HG03159 (cell line): ENCODE measurements around the gene DUSP8.

Source experiments
- ATAC-seq: cut with Tn5 transposase; IDR thresholded peaks from one replicate; pipeline ENCODE4 v1.9.1; 2021; ENCODE audit warnings: mild to moderate bottlenecking, moderate library complexity; ENCODE audit not compliant: unreplicated experiment

Gene DUSP8

DNA sequence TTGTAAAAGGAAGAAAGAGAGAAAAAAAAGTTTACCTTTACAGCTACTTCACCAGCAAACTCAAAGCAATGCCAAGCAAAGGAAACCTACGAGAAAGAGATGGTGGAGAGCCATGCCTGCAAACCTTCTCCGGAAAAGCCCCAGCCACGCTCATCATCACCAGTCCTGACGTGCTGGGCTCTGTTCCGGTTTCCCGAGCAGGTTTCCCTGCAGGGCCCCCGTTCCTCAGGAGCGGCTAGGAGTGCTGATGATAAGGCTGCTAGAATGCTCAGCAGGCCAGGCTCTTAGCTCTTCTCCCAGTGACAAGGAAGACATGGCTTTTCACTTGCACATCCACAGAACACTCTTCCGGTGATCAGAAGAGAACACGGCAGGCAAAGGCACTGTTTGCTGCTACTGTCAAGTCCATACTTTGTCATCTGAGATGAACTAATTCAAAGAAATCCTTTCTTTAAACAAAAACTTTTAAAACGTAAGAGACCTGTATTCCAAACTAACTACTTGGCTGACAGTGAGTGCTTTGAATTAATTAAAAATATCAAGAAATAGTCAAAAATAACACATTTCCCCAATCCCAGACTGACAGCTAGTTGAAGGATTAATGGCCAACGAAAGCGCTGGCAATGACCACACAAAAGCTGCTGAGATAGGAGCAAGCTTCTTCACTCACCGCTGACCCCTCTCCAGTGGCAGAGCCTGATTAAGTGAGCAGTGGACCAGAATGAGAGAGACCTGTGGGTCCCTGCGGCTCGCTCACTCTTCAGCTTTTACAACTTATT lies 35.8 kb downstream of the DUSP8 start:
- ATAC-seq: no peak

DNA sequence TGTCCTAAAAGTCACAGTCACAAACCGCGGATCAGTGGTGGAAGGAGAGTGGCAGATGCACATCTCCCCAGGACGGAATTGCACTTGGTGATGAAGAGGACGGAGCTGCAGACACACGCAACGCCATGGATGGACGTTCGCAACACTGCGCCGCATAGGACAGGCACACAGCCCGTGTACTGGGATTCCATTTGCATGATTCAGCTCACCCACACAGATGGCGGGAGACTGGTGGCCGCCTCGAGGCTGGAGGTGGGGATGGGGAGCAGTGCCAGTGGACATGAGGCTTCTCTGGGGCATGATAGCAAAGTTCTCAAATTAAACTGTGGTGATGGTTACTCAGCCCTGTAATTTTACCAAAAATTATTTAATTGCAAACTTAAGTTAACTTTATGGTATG lies 37.4 kb downstream of the DUSP8 start:
- ATAC-seq: no peak

DNA sequence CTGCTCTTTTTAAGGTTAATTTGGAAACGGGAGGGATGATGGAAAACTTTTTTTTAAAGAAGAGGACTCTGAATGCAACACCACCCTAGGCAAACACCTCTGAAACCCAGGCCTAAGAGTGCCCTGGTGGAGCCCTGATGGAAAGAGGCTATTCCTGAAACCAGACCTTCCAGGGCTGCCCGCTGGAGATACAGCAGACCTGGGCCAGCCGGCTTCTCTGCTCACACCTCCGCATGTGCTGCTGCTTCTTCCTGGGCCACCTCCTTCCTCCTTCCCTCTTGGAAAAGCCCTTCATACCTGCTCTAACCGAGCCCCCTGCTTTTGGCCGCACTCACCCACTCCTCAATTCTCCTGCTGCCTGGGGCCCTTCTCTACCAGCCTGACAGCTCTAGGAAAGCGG lies 37.9 kb downstream of the DUSP8 start:
- ATAC-seq: no peak

DNA sequence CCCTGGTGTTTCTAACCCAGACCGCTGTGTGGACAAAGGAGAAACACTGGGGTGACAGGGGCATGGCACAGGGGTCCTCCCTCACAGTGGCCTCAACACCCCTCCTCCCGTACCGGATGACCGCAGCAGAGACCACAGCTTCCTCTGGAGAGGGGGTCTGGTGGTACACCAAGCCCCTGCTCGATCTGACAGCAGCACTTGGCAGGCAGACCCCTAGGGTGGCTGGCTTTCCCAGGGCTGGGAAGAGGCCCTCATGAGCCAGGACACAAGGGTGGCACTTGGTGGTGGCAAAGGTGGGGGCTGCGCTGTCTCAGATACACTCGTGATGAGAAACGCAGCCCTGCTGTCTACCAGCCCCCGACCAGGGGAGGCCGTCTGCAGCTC lies 38.7 kb downstream of the DUSP8 start:
- no peak for ATAC-seq

DNA sequence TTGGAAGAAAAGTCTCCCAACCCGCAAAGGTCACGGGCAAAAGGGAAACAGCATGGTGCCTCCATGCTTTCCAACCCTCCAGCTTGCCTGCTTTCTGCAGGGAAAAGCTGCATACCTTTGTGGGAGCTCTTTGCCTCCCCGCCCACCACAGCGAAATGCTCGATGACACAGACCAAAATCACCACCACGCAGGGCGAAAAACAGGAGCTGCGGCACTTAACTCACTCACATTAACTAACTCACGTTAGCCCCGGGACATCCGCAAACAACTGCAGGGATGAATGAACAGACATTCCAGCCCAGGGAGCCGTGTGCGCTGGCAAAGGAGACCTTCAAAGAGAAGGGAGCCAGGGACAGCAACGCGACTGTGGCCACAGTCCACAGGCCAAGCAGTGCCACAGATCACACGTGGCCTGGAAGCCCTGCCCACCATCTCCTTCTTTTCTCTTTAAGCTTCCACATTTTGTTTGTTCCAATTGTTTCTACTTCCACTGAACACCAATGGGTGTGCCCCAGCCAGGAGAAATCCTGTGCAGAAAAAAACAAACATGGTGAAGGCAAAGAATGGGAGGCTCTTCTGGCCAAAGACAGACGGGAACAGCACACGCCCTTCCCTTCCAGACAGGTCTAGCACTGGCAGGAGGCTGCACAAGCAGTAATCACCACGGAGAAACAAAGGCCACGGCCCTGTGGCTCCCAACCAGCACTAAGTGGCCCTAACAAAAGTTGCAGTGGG lies 39.3 kb downstream of the DUSP8 start:
- ATAC-seq: no peak

DNA sequence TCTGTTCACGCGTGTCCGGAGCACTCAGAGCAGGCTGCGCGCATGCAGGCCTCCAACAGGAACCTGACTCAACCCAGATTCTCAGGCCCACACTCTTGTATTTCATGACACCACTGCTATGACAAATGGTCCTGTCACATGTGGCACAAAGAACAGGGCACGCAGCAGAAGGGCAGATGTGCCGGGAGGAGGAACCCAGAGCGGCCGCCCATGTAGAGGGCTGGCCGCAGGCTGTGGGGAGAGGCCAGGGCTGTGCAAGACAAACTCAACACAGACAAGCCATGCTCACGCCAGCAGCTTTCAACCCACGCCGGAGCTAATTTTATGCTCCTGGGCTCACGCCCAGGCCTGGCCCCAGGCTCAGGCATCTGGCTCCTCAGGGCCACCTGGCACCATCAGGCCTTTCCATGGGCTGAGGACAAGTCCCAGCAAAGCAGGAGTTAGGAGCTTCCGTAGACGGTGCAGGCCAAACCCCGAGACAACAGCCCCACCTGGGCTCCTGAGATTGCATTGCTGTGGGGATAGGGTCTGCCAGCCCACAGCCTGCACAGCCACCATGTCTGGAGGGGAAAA lies 40.0 kb downstream of the DUSP8 start:
- no peak for ATAC-seq

DNA sequence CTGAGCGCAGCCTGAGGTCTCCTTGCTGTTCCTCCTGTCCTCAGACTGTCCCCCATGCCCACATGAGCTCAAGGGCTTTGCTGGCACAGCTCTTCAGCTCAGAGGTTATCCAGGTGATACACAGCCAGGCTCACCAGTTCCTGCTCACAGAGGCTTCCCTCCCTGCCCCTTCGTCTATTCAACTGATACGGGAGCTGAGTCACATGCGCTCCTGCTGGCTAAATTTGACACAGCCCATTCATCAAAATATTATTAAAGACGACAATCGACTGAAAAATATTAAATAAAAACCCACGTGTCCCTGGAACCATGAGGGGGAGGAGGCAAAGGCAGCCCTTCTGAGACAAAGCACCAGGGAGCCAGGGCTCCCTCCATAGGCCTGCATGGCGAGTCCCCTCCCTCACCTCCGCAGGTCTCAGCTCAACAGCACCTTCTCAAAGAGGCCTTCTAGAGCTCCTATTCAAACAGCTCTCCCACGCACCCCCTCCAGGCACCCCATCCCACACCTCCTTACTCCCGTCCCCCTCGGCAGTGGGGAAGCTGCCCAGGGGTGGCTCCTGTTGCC lies 40.5 kb downstream of the DUSP8 start:
- ATAC-seq: no peak

DNA sequence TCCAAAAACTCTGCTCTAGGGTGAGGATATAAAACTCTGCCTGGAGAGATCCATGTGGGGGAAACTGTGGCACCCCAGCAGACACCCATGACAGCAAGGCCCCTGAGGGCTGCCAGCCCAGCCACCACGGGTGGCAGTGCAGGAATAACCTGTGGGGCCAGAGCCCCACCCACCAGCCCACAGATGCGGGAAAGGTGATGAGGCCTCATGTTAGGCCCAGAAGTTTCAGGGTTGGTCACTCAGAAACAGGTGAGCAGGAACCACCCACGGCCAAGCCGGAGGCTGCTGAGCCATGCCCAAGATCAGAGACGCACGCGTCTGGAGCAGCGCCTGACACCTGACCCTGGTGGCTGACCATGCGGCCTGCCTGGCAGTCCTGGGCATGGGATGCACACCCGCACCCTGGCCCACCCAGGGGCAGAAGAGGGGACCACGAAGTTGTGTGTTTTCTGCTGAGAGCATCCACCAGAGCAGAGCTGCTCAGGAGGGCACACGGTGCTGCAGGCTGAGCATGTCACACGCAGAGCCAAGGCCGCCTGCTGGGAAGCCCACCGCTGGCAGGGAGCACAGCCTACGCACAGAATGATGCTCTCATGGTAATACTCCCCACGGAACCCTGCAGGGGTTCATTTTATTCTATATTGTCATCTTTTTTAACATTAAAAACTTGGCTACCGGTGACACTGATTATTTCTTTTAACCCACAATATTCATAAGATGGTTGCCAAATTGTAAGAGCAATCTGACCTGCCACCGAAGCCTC lies 41.2 kb downstream of the DUSP8 start:
- ATAC-seq: no peak

DNA sequence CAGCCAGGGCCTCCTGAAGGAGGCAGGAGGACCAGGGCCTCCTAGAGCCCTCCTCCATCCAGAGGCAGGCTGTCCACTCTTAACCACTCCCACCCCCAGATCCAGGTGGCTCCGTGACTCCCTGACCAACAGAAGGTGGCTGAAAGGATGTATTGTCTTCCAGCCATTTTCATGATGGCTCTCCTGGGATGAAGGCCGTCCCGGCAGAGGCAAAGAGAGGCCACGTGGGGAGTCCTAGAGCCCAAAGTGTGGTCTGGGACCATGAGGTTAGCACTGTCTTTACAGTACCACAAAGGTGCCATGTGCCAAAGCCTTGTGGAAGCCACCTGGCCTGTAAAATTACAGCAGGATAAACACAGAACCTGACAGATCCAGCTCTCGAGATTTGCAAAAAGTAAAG lies 42.3 kb downstream of the DUSP8 start:
- ATAC-seq: no peak

DNA sequence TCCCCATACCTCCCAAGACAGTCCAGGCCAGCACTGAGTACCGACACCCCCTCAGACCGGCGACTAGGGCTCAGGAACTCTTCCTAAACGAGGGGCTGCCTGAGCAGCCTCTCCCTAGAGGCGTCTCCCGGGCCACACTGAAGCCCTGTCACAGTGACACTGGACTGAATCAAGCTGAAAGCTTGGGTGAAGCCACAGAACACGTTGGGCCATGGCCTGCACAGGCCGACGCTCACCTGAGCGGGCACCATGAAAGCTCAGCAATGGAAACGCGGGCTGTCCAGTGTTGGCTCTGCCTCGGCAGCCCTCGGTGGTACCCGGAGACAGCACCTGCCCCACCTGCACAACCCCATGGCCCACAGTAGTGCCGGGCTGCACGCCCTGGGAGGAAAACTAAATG lies 42.8 kb downstream of the DUSP8 start:
- no peak for ATAC-seq

DNA sequence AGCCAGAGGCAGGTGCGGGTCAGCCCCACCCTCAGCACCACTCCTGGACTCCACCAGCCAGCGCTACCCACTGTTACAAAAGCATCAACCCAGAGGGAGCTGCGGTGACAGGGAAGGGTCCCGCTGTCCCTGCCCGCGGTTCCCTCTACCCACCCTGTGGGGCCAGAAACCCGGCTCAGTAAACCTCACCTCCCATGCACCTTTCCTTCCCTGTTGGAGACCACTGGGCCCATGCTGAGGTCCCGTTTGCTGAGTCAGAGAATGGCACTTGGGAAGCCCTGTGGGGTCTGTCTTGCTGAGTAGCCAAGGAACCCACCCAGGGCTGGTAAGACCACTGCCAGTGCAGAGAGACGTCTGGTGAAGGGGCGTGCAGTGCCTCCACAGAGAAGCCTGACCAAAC lies 43.4 kb downstream of the DUSP8 start:
- ATAC-seq: no peak

DNA sequence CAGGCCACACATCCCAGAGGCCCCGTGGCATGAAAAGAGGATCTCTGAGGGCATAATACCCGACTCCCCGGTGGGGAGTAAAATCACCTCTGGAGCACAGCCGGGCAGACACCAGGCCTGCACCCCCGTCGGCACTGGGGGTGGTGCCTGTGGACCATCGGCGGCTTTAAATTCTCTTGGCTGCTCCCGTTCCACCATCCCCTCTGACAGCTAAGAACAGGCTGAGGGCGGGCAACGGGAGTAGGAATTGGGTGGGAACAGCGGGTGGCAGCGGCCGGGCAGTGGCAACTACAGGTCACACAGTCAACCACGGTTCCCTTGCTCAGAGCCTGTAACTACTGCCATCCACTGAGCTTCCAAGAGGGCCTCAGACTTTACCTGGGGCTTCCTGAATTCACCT lies 45.3 kb downstream of the DUSP8 start:
- ATAC-seq: no peak

DNA sequence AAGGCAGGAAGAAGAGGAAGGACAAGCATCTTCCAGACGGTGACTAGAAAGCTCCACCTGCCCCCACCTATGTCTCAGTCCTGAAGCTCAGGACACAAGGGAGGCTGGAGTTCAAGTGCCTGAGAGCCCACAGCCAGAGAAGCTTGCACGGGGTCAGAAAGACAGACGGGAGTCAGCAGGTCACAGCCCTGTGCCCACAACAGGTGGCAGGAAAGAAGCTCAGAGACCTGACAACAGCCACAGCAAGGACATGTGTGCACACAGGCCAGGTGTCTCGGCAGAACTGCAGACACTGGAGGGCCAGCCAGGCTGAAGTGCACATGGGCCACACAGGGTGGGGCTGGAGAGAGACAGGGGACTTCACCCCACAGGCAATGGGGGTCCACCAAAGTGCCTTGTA lies 48.3 kb downstream of the DUSP8 start:
- no peak for ATAC-seq

DNA sequence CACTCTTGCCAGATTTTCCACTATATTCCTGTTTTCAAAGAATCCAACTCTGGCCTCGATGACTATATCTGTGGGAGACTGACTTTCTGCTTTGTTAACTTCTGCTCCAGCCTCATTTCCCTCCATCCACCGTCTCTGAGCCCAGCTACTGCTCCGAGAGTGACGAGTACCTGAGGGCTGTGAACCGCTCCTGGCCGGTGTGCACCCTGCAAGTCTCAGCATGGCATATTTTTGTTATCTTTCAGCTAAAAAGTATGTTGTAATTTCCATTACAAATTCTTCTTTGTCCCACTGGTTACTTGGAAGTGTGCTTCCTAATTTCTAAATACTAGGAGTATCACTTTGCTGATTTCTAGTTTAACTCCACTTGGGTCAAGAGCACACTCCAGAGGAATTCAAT lies 49.0 kb downstream of the DUSP8 start:
- ATAC-seq: no peak

DNA sequence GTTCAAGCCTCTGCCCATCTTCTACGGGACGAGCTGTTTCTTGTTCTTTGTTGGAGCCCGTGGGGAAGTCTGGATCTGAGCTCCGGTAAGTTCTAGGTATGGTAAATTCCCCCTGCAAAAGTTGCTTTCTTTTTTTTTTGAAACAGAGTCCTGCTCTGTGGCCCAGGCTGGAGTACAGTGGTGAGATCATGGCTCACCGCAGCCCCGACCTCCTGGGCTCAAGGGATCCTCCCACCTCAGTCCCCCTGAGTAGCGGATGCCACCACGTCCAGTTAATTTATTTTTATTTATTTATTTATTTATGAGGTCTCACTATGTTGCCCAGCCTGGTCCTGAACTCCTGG lies 50.0 kb downstream of the DUSP8 start:
- ATAC-seq: peak; percentile 33

DNA sequence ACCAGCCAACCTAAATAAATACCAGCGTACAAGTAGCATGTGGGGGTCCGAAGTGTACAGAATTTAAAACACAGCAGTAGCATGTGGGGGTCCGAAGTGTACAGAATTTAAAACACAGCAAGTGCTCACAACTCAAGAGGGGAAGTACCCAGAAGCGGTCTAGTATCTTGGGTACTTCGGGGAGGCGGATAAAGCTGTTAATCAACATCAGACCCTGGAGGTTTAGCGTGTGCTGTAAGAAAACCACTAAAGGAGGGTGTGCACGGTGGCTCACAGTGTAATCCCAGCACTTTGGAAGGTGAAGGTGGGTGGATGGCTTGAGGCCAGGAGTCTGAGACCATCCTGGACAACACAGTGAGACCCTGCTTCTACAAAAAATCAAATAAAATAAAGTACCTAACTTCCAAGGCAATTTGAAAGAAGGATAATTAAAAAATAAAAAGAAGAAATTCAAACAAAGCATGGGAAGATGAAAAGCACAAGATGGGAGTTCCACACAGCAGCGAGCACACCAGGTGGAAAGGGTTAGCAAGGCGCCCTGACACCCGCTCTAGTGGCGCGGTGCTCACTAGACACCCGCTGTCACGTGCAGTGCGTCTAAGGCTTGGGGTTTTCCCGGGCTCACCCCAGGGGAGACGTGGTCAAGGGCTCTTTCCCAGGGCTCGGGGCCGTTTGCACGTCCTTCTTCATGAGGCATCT lies 50.5 kb downstream of the DUSP8 start:
- ATAC-seq: peak; percentile 72

DNA sequence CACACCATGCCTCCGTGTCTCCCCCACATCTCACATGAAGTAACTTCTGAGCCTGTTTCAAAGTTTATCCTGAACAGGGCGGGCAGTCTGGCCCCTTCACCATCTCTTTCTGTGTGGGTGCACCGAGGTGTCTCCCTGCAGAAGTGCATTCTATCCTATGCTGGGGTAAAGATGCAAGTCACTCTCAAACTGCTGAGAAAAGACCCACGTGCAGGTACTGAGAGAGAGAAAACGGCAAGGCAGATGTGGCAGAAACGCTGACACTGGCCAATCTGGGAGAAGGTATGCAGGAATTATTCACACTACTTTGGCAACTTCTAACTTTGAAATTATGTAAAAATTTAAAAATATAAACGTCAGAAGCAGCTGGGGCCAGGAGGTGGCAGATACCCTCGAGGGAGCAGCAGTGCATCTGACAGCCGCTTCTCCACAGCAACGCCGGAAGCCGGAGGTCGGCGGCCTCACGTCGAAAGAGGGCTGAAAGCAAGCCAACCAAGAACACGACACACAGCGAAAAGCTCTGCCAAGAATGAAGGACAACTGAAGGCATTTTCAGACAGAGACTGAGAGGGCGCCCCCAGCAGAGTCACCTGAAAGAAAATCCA lies 51.3 kb downstream of the DUSP8 start:
- ATAC-seq: no peak

DNA sequence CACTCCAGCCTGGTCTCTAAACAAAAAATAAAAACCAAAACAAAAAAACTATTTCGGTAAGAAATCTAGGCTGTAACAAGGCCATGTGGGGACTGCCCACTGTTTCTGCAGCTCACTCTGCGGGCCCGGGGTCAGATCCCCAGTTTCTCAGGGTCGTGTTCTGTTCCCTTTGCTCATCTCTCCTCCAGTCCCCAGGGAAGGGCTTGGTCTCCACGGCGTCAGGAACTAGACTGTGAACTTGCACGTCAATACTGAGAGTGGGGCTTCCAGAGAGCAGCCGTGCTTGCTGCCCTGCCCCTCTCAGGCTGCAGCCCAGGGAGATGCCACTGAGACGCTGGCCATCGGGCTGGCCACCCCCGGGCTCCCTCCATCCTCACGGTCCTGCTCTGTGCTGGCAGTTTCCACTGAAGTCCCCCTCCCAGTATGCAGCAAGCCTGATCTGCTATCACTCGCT lies 51.8 kb downstream of the DUSP8 start:
- ATAC-seq: no peak

DNA sequence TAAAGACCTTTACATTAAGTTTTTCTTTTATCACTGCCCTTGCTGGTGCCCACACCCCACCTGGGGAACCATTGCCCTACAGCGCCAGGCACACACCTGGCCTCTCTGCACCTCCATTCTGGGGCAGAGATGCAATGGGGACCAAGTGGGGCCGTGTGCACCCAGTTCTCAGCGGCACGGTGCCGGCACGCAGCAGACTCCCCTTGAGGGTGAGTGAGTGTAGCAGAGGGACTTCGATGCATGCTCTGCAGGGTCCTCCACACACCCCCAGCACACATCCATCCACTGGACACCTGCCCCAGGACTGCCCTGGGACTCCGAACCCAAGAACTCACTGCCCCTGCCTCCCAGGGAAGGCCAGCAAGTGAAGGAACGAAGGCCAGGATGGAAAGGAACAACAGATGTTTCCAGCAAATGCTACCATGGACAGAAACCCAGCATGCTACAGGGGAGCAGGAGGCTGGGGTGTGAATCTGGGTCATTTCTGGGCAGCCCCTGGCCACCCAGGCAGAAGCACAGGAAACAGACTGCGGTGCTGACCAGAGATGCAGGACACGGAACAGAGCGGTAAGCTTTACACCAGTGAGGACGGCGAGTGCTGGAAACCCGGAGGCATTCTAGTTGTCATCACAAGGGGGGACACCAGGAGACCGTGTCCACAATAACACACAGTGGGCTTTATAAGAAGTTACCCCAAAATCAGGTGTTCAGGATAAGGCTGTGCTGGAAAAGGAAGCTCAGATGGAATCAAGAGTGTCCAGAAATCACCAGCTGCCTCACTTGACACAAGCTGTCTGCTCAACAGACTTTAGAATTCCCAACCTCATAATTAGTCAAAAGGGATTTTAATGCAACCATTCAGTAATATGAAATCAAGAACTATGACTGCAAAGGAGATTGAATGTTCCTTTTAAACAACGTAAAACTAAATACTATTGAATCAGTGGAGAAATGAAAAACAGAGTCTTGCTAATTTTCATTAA lies 52.8 kb downstream of the DUSP8 start:
- ATAC-seq: no peak
